Measurements from ENCODE around the gene TMEM255B. TPM values are rescaled to one million over a fixed set of nuclear protein-coding genes. Genes with fewer than 3 reads are reported as not detected.
"Not testable (repeated sequence)": the region's sequence is repeated elsewhere in the genome, so short reads cannot be mapped to it uniquely, and the experiment has no call there.

The TMEM255B gene
- total RNA-seq, 1 donor from 2014 or later, result 1.7 TPM

GRCh38 chr13:113742445-113743120 is 16.4 kb upstream of the TMEM255B start:
- DNase-seq (ENCODE audit: low spot score in 2 of 2, unreplicated experiment in 2 of 2), result peak in 1 of 2 experiments; percentile 12
- no peaks in the 10 kb centered on the region for H3K4me1 Mint-ChIP-seq
- H3K9me3 Mint-ChIP-seq, result no peaks in the 10 kb centered on the region
- no peaks in the 10 kb centered on the region for H3K36me3 Mint-ChIP-seq
- peaks cover 6% of the 10 kb centered on the region for H3K27me3 Mint-ChIP-seq (ENCODE audit: low read depth)
- TF ChIP-seq CTCF (IDR thresholded peaks at IDR 0.05; ENCODE audit: unreplicated experiment), result no peak
- H3K4me3 Mint-ChIP-seq, result no peak overlapping the region
- H3K27ac Mint-ChIP-seq, result no peak overlapping the region

GRCh38 chr13:113743366-113744195 is 15.4 kb upstream of the TMEM255B start:
- no peaks in the 10 kb centered on the region for H3K9me3 Mint-ChIP-seq
- peak in 1 of 2 experiments; percentile 12 for DNase-seq (ENCODE audit: low spot score in 2 of 2, unreplicated experiment in 2 of 2)

GRCh38 chr13:113744197-113745000 is 14.6 kb upstream of the TMEM255B start:
- H3K36me3 Mint-ChIP-seq, result no peaks in the 10 kb centered on the region
- peak in 1 of 2 experiments; percentile 18 for DNase-seq (ENCODE audit: low spot score in 2 of 2, unreplicated experiment in 2 of 2)

More at GRCh38 chr13:113743366-113744195, 15.4 kb upstream of the TMEM255B start:
- Mint-ChIP-seq H3K4me3 (no peak overlapping the region), H3K36me3 (no peaks in the 10 kb centered on the region), H3K4me1 (no peaks in the 10 kb centered on the region), H3K27me3 (ENCODE audit: low read depth) (peaks cover 4% of the 10 kb centered on the region), H3K27ac (no peak overlapping the region)
- no peak for TF ChIP-seq CTCF (IDR thresholded peaks at IDR 0.05; ENCODE audit: unreplicated experiment)

GRCh38 chr13:113745059-113745458 is 14.0 kb upstream of the TMEM255B start:
- H3K4me3 Mint-ChIP-seq, result no peak overlapping the region
- peaks cover 4% of the 10 kb centered on the region for H3K27me3 Mint-ChIP-seq (ENCODE audit: low read depth)
- no peak for DNase-seq (ENCODE audit: low spot score in 2 of 2, unreplicated experiment in 2 of 2)
- H3K9me3 Mint-ChIP-seq, result no peaks in the 10 kb centered on the region
- no peaks in the 10 kb centered on the region for H3K36me3 Mint-ChIP-seq
- no peaks in the 10 kb centered on the region for H3K4me1 Mint-ChIP-seq
- no peak for TF ChIP-seq CTCF (IDR thresholded peaks at IDR 0.05; ENCODE audit: unreplicated experiment)
- H3K27ac Mint-ChIP-seq, result no peak overlapping the region

More at GRCh38 chr13:113744197-113745000, 14.6 kb upstream of the TMEM255B start:
- Mint-ChIP-seq H3K27ac (no peak overlapping the region), H3K4me1 (no peaks in the 10 kb centered on the region), H3K27me3 (ENCODE audit: low read depth) (peaks cover 4% of the 10 kb centered on the region), H3K4me3 (no peak overlapping the region), H3K9me3 (no peaks in the 10 kb centered on the region)
- TF ChIP-seq CTCF (IDR thresholded peaks at IDR 0.05; ENCODE audit: unreplicated experiment), result no peak

GRCh38 chr13:113745500-113746142 is 13.4 kb upstream of the TMEM255B start:
- not testable (repeated sequence) for DNase-seq (ENCODE audit: low spot score in 2 of 2, unreplicated experiment in 2 of 2); H3K4me1 Mint-ChIP-seq; H3K4me3 Mint-ChIP-seq; H3K27ac Mint-ChIP-seq; H3K36me3 Mint-ChIP-seq; H3K27me3 Mint-ChIP-seq (ENCODE audit: low read depth); H3K9me3 Mint-ChIP-seq

Data from mesothelial cell of epicardium (in vitro differentiated cells).